Measurements from ENCODE around the gene CALML6. TPM values are rescaled to one million over a fixed set of nuclear protein-coding genes. Genes with fewer than 3 reads are reported as not detected.
A peak's percentile ranks its signal among the peaks of the same experiment; 100 is the strongest.

Gene CALML6
- total RNA-seq, 1 experiment from 2014 or later, result 1.7 TPM

DNA sequence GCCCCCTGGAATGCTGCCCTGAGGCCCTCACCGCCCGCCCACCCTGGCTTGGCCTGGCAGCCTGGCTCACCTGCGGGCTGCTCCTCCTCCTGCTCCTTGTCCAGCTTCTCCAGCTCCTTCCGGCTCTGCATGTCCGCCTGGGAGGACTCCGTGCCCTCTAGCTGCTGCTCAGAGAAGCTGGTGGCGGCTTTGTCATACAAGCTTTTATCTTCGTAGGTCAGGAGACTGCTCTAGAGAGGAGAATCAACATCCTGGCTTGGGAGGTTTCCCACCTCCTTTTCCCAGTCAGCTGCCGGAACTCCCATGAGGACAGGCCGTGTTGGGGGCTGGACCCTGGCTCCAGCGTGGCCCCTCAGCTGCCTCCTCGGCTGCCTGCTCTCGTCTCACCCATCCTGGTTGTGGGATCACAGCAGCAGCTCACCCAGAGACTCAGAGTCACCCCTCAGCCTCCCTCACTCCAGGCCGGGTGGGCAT lies 40.6 kb downstream of the CALML6 start:
- no CpG with 5 or more reads among the region's 14 CpGs for WGBS (ENCODE audit: extremely low coverage, insufficient read length, low lambda C conversion rate)
- Histone ChIP-seq H2BK15ac (ENCODE audit: low read depth, low read length) (no peak overlapping the region), H2AK5ac (ENCODE audit: insufficient read length, low read length) (no peak overlapping the region), H2BK20ac (ENCODE audit: low read depth, low read length, poor library complexity, severe bottlenecking) (no peak overlapping the region), H3K4ac (ENCODE audit: low read depth, low read length) (no peak overlapping the region), H2AFZ (ENCODE audit: low read length) (no peak overlapping the region), H3K79me1 (ENCODE audit: insufficient read depth, low read depth, low read length, poor library complexity, severe bottlenecking) (no peaks in the 10 kb centered on the region), H3K23ac (ENCODE audit: insufficient read length, low read depth, low read length) (no peak overlapping the region), H3K4me2 (ENCODE audit: insufficient read depth, insufficient read length, low read length) (no peak overlapping the region), H3K23me2 (ENCODE audit: insufficient read length, low read depth, low read length, poor library complexity, severe bottlenecking) (no peaks in the 10 kb centered on the region), H2BK12ac (ENCODE audit: insufficient read length, low read depth, low read length) (no peak overlapping the region), H3K79me2 (ENCODE audit: insufficient read depth, low read length) (no peaks in the 10 kb centered on the region), H3K4me1 (ENCODE audit: insufficient read depth, low read length) (no peaks in the 10 kb centered on the region), H3K27me3 (ENCODE audit: insufficient read depth, low read length) (no peaks in the 10 kb centered on the region), H3K14ac (ENCODE audit: insufficient read depth, low read length) (peak overlapping the region; percentile 17; the same call in 1 of the 2 replicates), H3K56ac (ENCODE audit: insufficient read length, low read depth, low read length) (no peak overlapping the region), H3K9me3 (ENCODE audit: control insufficient read depth, low read depth, low read length) (no peaks in the 10 kb centered on the region), H3K27ac (ENCODE audit: insufficient read length, low read depth, low read length) (no peak overlapping the region), H2BK5ac (ENCODE audit: insufficient read length, low read length) (no peak overlapping the region), H2BK120ac (ENCODE audit: low read depth, low read length, poor library complexity, severe bottlenecking) (no peak overlapping the region), H3K9ac (ENCODE audit: extremely low read depth, insufficient read length, low read length) (no peak overlapping the region), H4K8ac (replicated peaks; ENCODE audit: insufficient read length, low read depth, low read length) (no peak overlapping the region), H3T11ph (ENCODE audit: low read length) (no peak overlapping the region), H4K20me1 (ENCODE audit: control insufficient read depth, insufficient read depth, insufficient read length) (no peaks in the 10 kb centered on the region), H3K18ac (ENCODE audit: insufficient read length, low read depth, low read length) (no peak overlapping the region), H4K91ac (ENCODE audit: insufficient read length, low read depth, low read length) (no peak overlapping the region), H4K5ac (ENCODE audit: insufficient read length, low read depth, low read length) (no peak overlapping the region)
- H3K36me3 Mint-ChIP-seq (ENCODE audit: insufficient read depth in 1 of 3, low read depth in 3 of 3), result peaks cover 0 to 2% (median 1%) of the 10 kb centered on the region in 3 experiments; a peak in 1 of 7 replicates
- DNase-seq, result no peak
- H3K9me3 Mint-ChIP-seq, result peaks cover 4 to 9% of the 10 kb centered on the region in 2 experiments; a peak in 4 of 5 replicates
- H3K27me3 Mint-ChIP-seq (ENCODE audit: low read depth), result peaks cover 8% of the 10 kb centered on the region
- no peak overlapping the region for H3K4me3 Mint-ChIP-seq
- no peak overlapping the region for H3K27ac Mint-ChIP-seq
- peaks cover 19 to 24% of the 10 kb centered on the region in 2 experiments for H3K4me1 Mint-ChIP-seq
- TF ChIP-seq, protein P1, sequence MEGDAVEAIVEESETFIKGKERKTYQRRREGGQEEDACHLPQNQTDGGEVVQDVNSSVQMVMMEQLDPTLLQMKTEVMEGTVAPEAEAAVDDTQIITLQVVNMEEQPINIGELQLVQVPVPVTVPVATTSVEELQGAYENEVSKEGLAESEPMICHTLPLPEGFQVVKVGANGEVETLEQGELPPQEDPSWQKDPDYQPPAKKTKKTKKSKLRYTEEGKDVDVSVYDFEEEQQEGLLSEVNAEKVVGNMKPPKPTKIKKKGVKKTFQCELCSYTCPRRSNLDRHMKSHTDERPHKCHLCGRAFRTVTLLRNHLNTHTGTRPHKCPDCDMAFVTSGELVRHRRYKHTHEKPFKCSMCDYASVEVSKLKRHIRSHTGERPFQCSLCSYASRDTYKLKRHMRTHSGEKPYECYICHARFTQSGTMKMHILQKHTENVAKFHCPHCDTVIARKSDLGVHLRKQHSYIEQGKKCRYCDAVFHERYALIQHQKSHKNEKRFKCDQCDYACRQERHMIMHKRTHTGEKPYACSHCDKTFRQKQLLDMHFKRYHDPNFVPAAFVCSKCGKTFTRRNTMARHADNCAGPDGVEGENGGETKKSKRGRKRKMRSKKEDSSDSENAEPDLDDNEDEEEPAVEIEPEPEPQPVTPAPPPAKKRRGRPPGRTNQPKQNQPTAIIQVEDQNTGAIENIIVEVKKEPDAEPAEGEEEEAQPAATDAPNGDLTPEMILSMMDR (conservative IDR thresholded peaks at IDR 0.05), result no peak

Measured in H9 (cell line).